Adrenal gland (tissue), 12 donors: ENCODE data around the gene CCNB2. TPM values are rescaled to one million over a fixed set of nuclear protein-coding genes. Genes with fewer than 3 reads are reported as not detected.

Experiments used
- DNase-seq, 7 donors: peaks; one replicate each; pipeline ENCODE4 v3.0.0-alpha.2; 2019 to 2020
- H3K27ac ChIP-seq, 5 donors: fragments of 200-600 bp; sonication (generic) in 4 of 5; 1 replicate in 3 of 5; 2 replicates in 2 of 5; pipeline versions ENCODE4 v1.5.1 to v1.8.0; 2016 to 2020; ENCODE audit warnings: mild to moderate bottlenecking in 1 of 5
- H3K27me3 ChIP-seq: fragments of 200-600 bp; 2 replicates; pipeline ENCODE4 v1.8.0; 2021
- H3K36me3 ChIP-seq, 2 donors: fragments of 200-600 bp; replicated peaks in 1 of 2; 1 replicate in 1 of 2; 2 replicates in 1 of 2; pipeline versions ENCODE4 v1.5.1 to v1.8.0; 2018 to 2022
- H3K4me1 ChIP-seq, 2 donors: fragments of 200-600 bp; replicated peaks in 1 of 2; 1 replicate in 1 of 2; 2 replicates in 1 of 2; pipeline versions ENCODE4 v1.5.1 to v1.8.0; 2018 to 2021
- H3K4me3 ChIP-seq, 4 donors: fragments of 200-600 bp; sonication (generic) in 3 of 4; one replicate each; pipeline ENCODE4 v1.5.1; 2016 to 2018
- H3K9me3 ChIP-seq, 3 donors: fragments of 200-600 bp; sonication (generic) in 1 of 3; replicated peaks in 1 of 3; 1 replicate in 2 of 3; 2 replicates in 1 of 3; pipeline versions ENCODE4 v1.5.1 to v1.8.0; 2016 to 2021
- CTCF ChIP-seq, 6 experiments: fragments of 450-650 bp in 4 of 6; fragments of 200-600 bp in 2 of 6; sonication (generic) in 1 of 6; IDR thresholded peaks; 1 replicate in 5 of 6; 2 replicates in 1 of 6; pipeline versions ENCODE4 v1.5.1 to v1.8.0; 2016 to 2021; ENCODE audit warnings: antibody characterized with exemption in 6 of 6, mild to moderate bottlenecking in 2 of 6, moderate library complexity in 1 of 6
- POLR2A ChIP-seq, 2 donors: fragments of 450-650 bp; IDR thresholded peaks; one replicate each; pipeline ENCODE4 v1.6.1; 2017; ENCODE audit warnings: antibody characterized with exemption in 2 of 2, mild to moderate bottlenecking in 2 of 2, moderate library complexity in 1 of 2
- WGBS, 4 donors: extraction: QIAGEN DNeasy Blood & Tissue Kit in 2 of 4; methylation state at CpG; one replicate each; pipeline versions ENCODE4 v1.1.5 to v1.1.7; 2013 to 2017; 5-methylcytosine and 5-hydroxymethylcytosine counted together
- intact Hi-C, 2 donors: fragments of 100-400 bp; cut with DNase I; formaldehyde crosslinking; loops; one replicate each; pipeline versions ENCODE4 v1.14.1 to v1.15.0; 2022 to 2023
- polyA plus RNA-seq, 3 donors: library from polyadenylated mRNA; stranded (reverse); fragments of 200-250 nt in 2 of 3; fragments of 350-450 nt in 1 of 3; fragmentation: Illumina TruSeq in 1 of 3; extraction: RNeasy Lipid Tissue Mini Kit (QIAGEN cat#74804) in 1 of 3; gene quantifications; one replicate each; pipeline ENCODE4 v1.2.3, GENCODE V29; 2013 to 2014
- total RNA-seq, 9 donors: library from RNA; depleted of rRNA in 4 of 9; stranded (reverse); fragments of >200 nt in 4 of 9; fragments of 120-200 nt in 1 of 9; fragmentation: NEBNext Ultra II Directional in 1 of 9; extraction: Animal tissue kit (Norgen Biotek cat#: 25700) in 1 of 9; gene quantifications; one replicate each; pipeline versions ENCODE4 v1.1.0 to v1.2.4, GENCODE V29; 2013 to 2023
- donor health status: healthy with polysubstance abuse.
- donor health status: Bipolar disorder and iron deficiency.
- donor health status: DM: yes; HTN: yes; CAD: no.
- donor health status: DM: no; HTN: no; CAD: no.
- donor health status: DM: no; HTN: no; CAD: no.
- donor health status: DM: yes; HTN: yes; CAD: no.

CCNB2 gene
- total and polyA plus RNA-seq, 12 donors = 0.37 to 15.4 (median 1.4) TPM

- Histone ChIP-seq H3K4me1 (peaks cover 21 to 31% of the 10 kb centered on the region in 2 donors), H3K36me3 (no peaks in the 10 kb centered on the region), H3K27ac (peak overlapping the region in 4 of 5 donors; percentile 24 to 87 (median 78)), H3K4me3 (no peak overlapping the region), H3K9me3 (no peaks in the 10 kb centered on the region), H3K27me3 (no peaks in the 10 kb centered on the region)
- TF ChIP-seq POLR2A (IDR thresholded peaks at IDR 0.05) (no peak), CTCF (IDR thresholded peaks at IDR 0.05) (no peak)
- WGBS, 4 donors = 70 to 79% (median 75%) methylated on average over 12 of the region's 12 CpGs
- intact Hi-C loops = loop anchor here in 1 of 2 donors (10.0 kb wide), 1 partner anchor 324 kb away; no protein-coding TSS in a partner anchor
- peak; percentile 27 to 67 (median 61) for DNase-seq
Measured at GRCh38 chr15:59170295-59171066, 65.5 kb downstream of the CCNB2 start.

GRCh38 chr15:59171067-59171397 is 66.1 kb downstream of the CCNB2 start:
- no peak for DNase-seq
- no peaks in the 10 kb centered on the region for H3K36me3 ChIP-seq
- H3K27ac ChIP-seq = no peak overlapping the region
- intact Hi-C loops = loop anchor here in 1 of 2 donors (10.0 kb wide), 1 partner anchor 324 kb away; no protein-coding TSS in a partner anchor
- 91 to 98% (median 98%) methylated on average over 6 to 8 of the region's 8 CpGs for WGBS, 4 donors
- H3K27me3 ChIP-seq = no peaks in the 10 kb centered on the region
- H3K4me3 ChIP-seq = no peak overlapping the region
- H3K9me3 ChIP-seq = no peaks in the 10 kb centered on the region
- TF ChIP-seq CTCF (IDR thresholded peaks at IDR 0.05) = no peak
- no peak for TF ChIP-seq POLR2A (IDR thresholded peaks at IDR 0.05)
- H3K4me1 ChIP-seq = peaks cover 23 to 32% of the 10 kb centered on the region in 2 donors

GRCh38 chr15:59172289-59172901 is 67.4 kb downstream of the CCNB2 start:
- Histone ChIP-seq H3K4me1 (peaks cover 23 to 32% of the 10 kb centered on the region in 2 donors), H3K9me3 (no peaks in the 10 kb centered on the region), H3K4me3 (no peak overlapping the region), H3K27me3 (no peaks in the 10 kb centered on the region), H3K36me3 (no peaks in the 10 kb centered on the region), H3K27ac (no peak overlapping the region)
- intact Hi-C loops = loop anchor here in 1 of 2 donors (10.0 kb wide), 1 partner anchor 322 kb away; no protein-coding TSS in a partner anchor
- 94 to 99% (median 98%) methylated on average over 7 of the region's 7 CpGs for WGBS, 4 donors
- TF ChIP-seq CTCF (IDR thresholded peaks at IDR 0.05) (no peak), POLR2A (IDR thresholded peaks at IDR 0.05) (no peak)
- no peak for DNase-seq

- Histone ChIP-seq H3K27me3 (no peaks in the 10 kb centered on the region), H3K4me3 (no peak overlapping the region), H3K9me3 (no peaks in the 10 kb centered on the region), H3K27ac (no peak overlapping the region), H3K36me3 (no peaks in the 10 kb centered on the region), H3K4me1 (peaks cover 21 to 31% of the 10 kb centered on the region in 2 donors)
- TF ChIP-seq CTCF (IDR thresholded peaks at IDR 0.05) = no peak
- TF ChIP-seq POLR2A (IDR thresholded peaks at IDR 0.05) = no peak
- DNase-seq = no peak
- WGBS, 4 donors = 92 to 97% (median 94%) methylated on average over 5 of the region's 5 CpGs
- intact Hi-C loops = loop anchor here in 1 of 2 donors (10.0 kb wide), 1 partner anchor 322 kb away; no protein-coding TSS in a partner anchor
Measured at GRCh38 chr15:59173194-59173593, 68.2 kb downstream of the CCNB2 start.
